Measurements from ENCODE around the gene MYO1B.

- no peak for TF ChIP-seq CTCF (conservative IDR thresholded peaks at IDR 0.05)
- TF ChIP-seq ZFX (IDR thresholded peaks at IDR 0.05), result no peak
These were observed 23.5 kb upstream of the MYO1B start for GRCh38 chr2:191221666-191222065.
